GM12878 (cell line): ENCODE measurements around the gene CLDN7. TPM values are rescaled to one million over a fixed set of nuclear protein-coding genes. Genes with fewer than 3 reads are reported as not detected.

Source experiments
- BCLAF1 ChIP-seq: fragments of 450-650 bp; IDR thresholded peaks from 2 replicates; pipeline ENCODE4 v1.6.1; 2017; ENCODE audit warnings: antibody characterized with exemption, mild to moderate bottlenecking, moderate library complexity
- EGR1 ChIP-seq, 2 experiments: IDR thresholded peaks; 1 replicate in 1 of 2; 2 replicates in 1 of 2; pipeline ENCODE4 v1.6.1; 2011 to 2012; ENCODE audit warnings: low read depth in 2 of 2, low read length in 2 of 2, borderline replicate concordance in 1 of 2, mild to moderate bottlenecking in 1 of 2, moderate library complexity in 1 of 2
- GATAD2B ChIP-seq: fragments of 450-650 bp; conservative IDR thresholded peaks from 2 replicates; pipeline ENCODE4 v1.6.1; 2017; ENCODE audit warnings: low read depth, mild to moderate bottlenecking, moderate library complexity
- HDAC2 ChIP-seq: fragments of 200-600 bp; sonication (generic); IDR thresholded peaks from 2 replicates; pipeline ENCODE4 v1.6.1; 2017
- IKZF1 ChIP-seq: fragments of 450-650 bp; conservative IDR thresholded peaks from 2 replicates; pipeline ENCODE4 v1.6.1; 2017; ENCODE audit warnings: antibody characterized with exemption, mild to moderate bottlenecking
- MAX ChIP-seq: IDR thresholded peaks from 2 replicates; pipeline ENCODE4 v1.6.1; 2012; ENCODE audit warnings: low read depth, low read length, improper control_type of control experiment
- NR2C1 ChIP-seq: fragments of 450-650 bp; IDR thresholded peaks from 2 replicates; pipeline ENCODE4 v1.6.1; 2017; ENCODE audit warnings: antibody characterized with exemption, mild to moderate bottlenecking, moderate library complexity
- PAX5 ChIP-seq: IDR thresholded peaks from 2 replicates; pipeline ENCODE4 v1.6.1; 2011; ENCODE audit warnings: low read depth, low read length, borderline replicate concordance
- RELA ChIP-seq: fragments of 450-650 bp; IDR thresholded peaks from 2 replicates; pipeline ENCODE4 v1.8.0; 2014; ENCODE audit warnings: borderline replicate concordance; ENCODE audit not compliant: partially characterized antibody
- REST ChIP-seq: IDR thresholded peaks from 2 replicates; pipeline ENCODE4 v1.6.1; 2012; ENCODE audit warnings: mild to moderate bottlenecking, low read depth, low read length
- SMAD1 ChIP-seq: fragments of 450-650 bp; IDR thresholded peaks from 2 replicates; pipeline ENCODE4 v1.6.1; 2018; ENCODE audit warnings: mild to moderate bottlenecking, low read depth; ENCODE audit not compliant: partially characterized antibody
- SMAD5 ChIP-seq: IDR thresholded peaks from 2 replicates; pipeline ENCODE4 v1.6.1; 2016; ENCODE audit warnings: antibody characterized with exemption, low read depth
- SMARCA5 ChIP-seq: fragments of 450-650 bp; IDR thresholded peaks from 2 replicates; pipeline ENCODE4 v1.6.1; 2017; ENCODE audit warnings: mild to moderate bottlenecking
- SREBF1 ChIP-seq: IDR thresholded peaks from 2 replicates; pipeline ENCODE4 v1.6.1; 2012; ENCODE audit warnings: mild to moderate bottlenecking, low read length
- SUPT20H ChIP-seq: IDR thresholded peaks from 2 replicates; pipeline ENCODE4 v1.6.1; 2011; ENCODE audit warnings: low read depth, mild to moderate bottlenecking, low read length, moderate library complexity, borderline replicate concordance; ENCODE audit not compliant: control insufficient read depth
- YY1 ChIP-seq: IDR thresholded peaks from 2 replicates; pipeline ENCODE4 v1.6.1; 2011; ENCODE audit warnings: low read depth, mild to moderate bottlenecking, low read length
- ZNF384 ChIP-seq: IDR thresholded peaks from 2 replicates; pipeline ENCODE4 v1.6.1; 2012; ENCODE audit warnings: low read depth, mild to moderate bottlenecking, low read length, improper control_type of control experiment, borderline replicate concordance
- ZNF622 ChIP-seq: fragments of 450-650 bp; IDR thresholded peaks from 2 replicates; pipeline ENCODE4 v1.6.1; 2017; ENCODE audit warnings: mild to moderate bottlenecking, inconsistent platforms
- ZZZ3 ChIP-seq: IDR thresholded peaks from 2 replicates; pipeline ENCODE4 v1.6.1; 2011; ENCODE audit warnings: low read depth; ENCODE audit not compliant: control insufficient read depth, insufficient read length
- polyA plus RNA-seq, 11 experiments: library from polyadenylated mRNA; depleted of rRNA in 4 of 11; unstranded in 6 of 11; stranded (reverse) in 5 of 11; fragments of >200 nt; fragmentation: Nextera tagmentation in 4 of 11; fragmentation: Illumina TruSeq in 1 of 11; extraction: Ambion mirVana in 4 of 11; extraction: Trizol in 1 of 11; gene quantifications; 1 replicate in 1 of 11; 2 replicates in 10 of 11; pipeline versions ENCODE4 v1.2.1 to v1.2.3, GENCODE V29; 2011 to 2016; ENCODE audit warnings: inconsistent platforms in 2 of 11, missing spikeins in 2 of 11, low read depth in 1 of 11
- total RNA-seq, 4 experiments: library from RNA; depleted of rRNA in 3 of 4; stranded (reverse); fragments of >200 nt in 3 of 4; fragmentation: Illumina TruSeq in 1 of 4; extraction: Trizol in 1 of 4; gene quantifications; 2 replicates each; pipeline versions ENCODE4 v1.2.1 to v1.2.3, GENCODE V29; 2013 to 2021
- TF ChIP-seq, protein P1 (sequence below): IDR thresholded peaks from 2 replicates; pipeline ENCODE4 v1.6.1; 2011; ENCODE audit warnings: low read depth, low read length, improper control_type of control experiment, borderline replicate concordance
- TF ChIP-seq, protein P2 (sequence below): fragments of 150-350 bp; IDR thresholded peaks from 2 replicates; pipeline ENCODE4 v1.6.1; 2014; ENCODE audit warnings: mild to moderate bottlenecking, low read depth, low read length

Gene CLDN7
- total and polyA plus RNA-seq, 10 of the 15 experiments (the other 5 are each of a cell fraction or from before 2014, with no cell fraction given), result 0.19 to 1.3 (median 0.36) TPM; not detected in 5

GRCh38 chr17:7307686-7308624 is 45.7 kb upstream of the CLDN7 start (continued):
- TF ChIP-seq, protein P1, sequence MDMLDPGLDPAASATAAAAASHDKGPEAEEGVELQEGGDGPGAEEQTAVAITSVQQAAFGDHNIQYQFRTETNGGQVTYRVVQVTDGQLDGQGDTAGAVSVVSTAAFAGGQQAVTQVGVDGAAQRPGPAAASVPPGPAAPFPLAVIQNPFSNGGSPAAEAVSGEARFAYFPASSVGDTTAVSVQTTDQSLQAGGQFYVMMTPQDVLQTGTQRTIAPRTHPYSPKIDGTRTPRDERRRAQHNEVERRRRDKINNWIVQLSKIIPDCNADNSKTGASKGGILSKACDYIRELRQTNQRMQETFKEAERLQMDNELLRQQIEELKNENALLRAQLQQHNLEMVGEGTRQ, result no peak
- no peak for TF ChIP-seq BCLAF1
- TF ChIP-seq ZNF384, result no peak
- 0 out of 2 replicates have a peak, but pooled peaks have one; percentile 11 for TF ChIP-seq SMAD5
- no peak for TF ChIP-seq HDAC2
- TF ChIP-seq ZZZ3, result no peak
- TF ChIP-seq SMARCA5, result peak; percentile 82
- TF ChIP-seq REST, result no peak
- no peak for TF ChIP-seq SMAD1
- TF ChIP-seq IKZF1, result no peak
- TF ChIP-seq, protein P2, sequence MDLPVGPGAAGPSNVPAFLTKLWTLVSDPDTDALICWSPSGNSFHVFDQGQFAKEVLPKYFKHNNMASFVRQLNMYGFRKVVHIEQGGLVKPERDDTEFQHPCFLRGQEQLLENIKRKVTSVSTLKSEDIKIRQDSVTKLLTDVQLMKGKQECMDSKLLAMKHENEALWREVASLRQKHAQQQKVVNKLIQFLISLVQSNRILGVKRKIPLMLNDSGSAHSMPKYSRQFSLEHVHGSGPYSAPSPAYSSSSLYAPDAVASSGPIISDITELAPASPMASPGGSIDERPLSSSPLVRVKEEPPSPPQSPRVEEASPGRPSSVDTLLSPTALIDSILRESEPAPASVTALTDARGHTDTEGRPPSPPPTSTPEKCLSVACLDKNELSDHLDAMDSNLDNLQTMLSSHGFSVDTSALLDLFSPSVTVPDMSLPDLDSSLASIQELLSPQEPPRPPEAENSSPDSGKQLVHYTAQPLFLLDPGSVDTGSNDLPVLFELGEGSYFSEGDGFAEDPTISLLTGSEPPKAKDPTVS, result no peak
- no peak for TF ChIP-seq RELA
- no peak; the same call in 1 of the 2 replicates for TF ChIP-seq MAX
- TF ChIP-seq PAX5, result no peak
- TF ChIP-seq ZNF622, result no peak
- TF ChIP-seq GATAD2B, result no peak
- no peak for TF ChIP-seq YY1
- TF ChIP-seq NR2C1, result no peak
- no peak for TF ChIP-seq SUPT20H
- TF ChIP-seq EGR1 (IDR thresholded peaks at IDR 0.05; ENCODE audit: borderline replicate concordance in 1 of 2, low read depth in 2 of 2, low read length in 2 of 2), result no peak
- TF ChIP-seq SREBF1, result no peak
